A549 treated with Hydrocortisone at 1 μM for 4 hours (cell line): Measurements from ENCODE around the gene BRCA1. TPM values are rescaled to one million over a fixed set of nuclear protein-coding genes. Genes with fewer than 3 reads are reported as not detected.

Source experiments
- total RNA-seq: library from RNA; stranded (reverse); fragments of 200-300 nt; extraction: Qiagen RNA extraction; gene quantifications from 5 replicates; pipeline ENCODE4 v1.2.3, GENCODE V29; 2022

Gene BRCA1
- total RNA-seq: 22.1 to 36.5 TPM (median 24.7 TPM) in 5 replicates

DNA sequence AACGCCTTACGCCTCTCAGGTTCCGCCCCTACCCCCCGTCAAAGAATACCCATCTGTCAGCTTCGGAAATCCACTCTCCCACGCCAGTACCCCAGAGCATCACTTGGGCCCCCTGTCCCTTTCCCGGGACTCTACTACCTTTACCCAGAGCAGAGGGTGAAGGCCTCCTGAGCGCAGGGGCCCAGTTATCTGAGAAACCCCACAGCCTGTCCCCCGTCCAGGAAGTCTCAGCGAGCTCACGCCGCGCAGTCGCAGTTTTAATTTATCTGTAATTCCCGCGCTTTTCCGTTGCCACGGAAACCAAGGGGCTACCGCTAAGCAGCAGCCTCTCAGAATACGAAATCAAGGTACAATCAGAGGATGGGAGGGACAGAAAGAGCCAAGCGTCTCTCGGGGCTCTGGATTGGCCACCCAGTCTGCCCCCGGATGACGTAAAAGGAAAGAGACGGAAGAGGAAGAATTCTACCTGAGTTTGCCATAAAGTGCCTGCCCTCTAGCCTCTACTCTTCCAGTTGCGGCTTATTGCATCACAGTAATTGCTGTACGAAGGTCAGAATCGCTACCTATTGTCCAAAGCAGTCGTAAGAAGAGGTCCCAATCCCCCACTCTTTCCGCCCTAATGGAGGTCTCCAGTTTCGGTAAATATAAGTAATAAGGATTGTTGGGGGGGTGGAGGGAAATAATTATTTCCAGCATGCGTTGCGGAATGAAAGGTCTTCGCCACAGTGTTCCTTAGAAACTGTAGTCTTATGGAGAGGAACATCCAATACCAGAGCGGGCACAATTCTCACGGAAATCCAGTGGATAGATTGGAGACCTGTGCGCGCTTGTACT, at the start of gene BRCA1:
TSS of gene BRCA1 (minus strand) at position 232 of the 834 bp plus-strand sequence. CDS start 1,268 bp downstream, outside the sequence.

GRCh38 chr17:43170766-43171585, 45.8 kb upstream of the BRCA1 start, which contains the start of gene NBR1:
Gene NBR1 (plus strand): TSS chr17:43171214. CDS start chr17:43175800, 4,586 bp downstream.

GRCh38 chr17:43024407-43025289, 100.5 kb downstream of the BRCA1 start, which contains the start of gene RND2:
Gene RND2 (plus strand): TSS chr17:43025231. CDS start chr17:43025348, 117 bp downstream.

GRCh38 chr17:43021741-43022512, 103.2 kb downstream of the BRCA1 start, which contains the start of gene VAT1:
Gene VAT1 (minus strand): TSS chr17:43022385. CDS start chr17:43022322, 63 bp downstream.

DNA sequence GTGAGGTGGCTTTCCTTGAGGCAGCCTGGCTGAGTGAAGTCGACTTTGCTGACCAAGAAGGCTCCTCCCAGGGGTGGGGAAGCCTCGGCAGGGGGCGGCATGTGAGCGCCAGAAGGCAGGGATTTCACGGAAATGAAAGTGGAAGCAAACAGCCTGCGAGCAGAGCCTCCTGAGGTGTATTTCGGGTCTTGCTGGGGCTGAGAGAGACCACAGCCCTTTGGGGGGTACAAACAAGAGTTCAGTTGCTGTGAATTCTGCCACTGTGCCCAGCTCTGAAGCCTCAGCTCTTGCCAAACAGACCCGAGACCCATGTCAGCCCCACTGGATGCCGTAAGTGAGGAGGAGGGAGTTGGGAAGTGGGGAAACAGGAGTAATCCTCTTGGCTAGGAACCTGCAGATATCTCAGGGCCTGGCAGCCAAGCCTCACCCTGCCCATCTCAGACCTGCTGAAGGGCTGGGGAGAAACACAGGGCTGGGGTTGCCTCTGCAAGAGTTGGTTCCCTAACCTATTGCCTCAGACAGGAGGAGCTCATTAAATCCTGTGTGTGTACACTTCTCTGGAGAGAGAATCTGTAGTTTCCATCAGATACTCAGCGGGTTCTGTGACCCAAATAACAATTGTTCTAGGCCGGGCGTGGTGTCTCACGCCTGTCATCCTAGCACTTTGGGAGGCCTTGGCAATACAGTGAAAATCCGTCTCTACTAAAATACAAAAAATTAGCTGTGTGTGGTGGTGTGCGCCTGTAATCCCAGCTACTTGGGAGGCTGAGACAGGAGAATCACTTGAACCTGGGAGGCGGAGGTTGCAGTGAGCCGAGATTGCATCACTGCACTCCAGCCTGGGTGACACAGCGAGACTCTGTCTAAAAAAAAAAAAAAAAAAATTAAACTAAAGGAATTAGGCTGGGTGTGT, 118.3 kb downstream of the BRCA1 start, which contains the start of gene IFI35:
TSS of gene IFI35 (plus strand) at position 146 of the 913 bp plus-strand sequence. CDS start at position 310, 164 bp downstream.

GRCh38 chr17:42997984-42998938, 126.9 kb downstream of the BRCA1 start, which contains the start of gene RPL27:
Gene RPL27 (plus strand): TSS chr17:42998419. CDS start chr17:42998751, 332 bp downstream.

Other genes starting within 250 kb of the BRCA1 start
- 0.14 TPM in 1 of 5 replicates, not detected in the others for gene G6PC1, start 224.6 kb downstream of the BRCA1 start, total RNA-seq
- gene AARSD1, start 160.9 kb downstream of the BRCA1 start, total RNA-seq: 52.7 to 63.5 TPM (median 56.9 TPM) in 5 replicates
- gene PTGES3L, start 145.3 kb downstream of the BRCA1 start, total RNA-seq: 0.95 to 1.4 TPM (median 1.1 TPM) in 5 replicates
- gene RUNDC1, start 144.8 kb downstream of the BRCA1 start, total RNA-seq: 19.7 to 22.3 TPM (median 21.1 TPM) in 5 replicates
- gene RPL27, start 126.9 kb downstream of the BRCA1 start, total RNA-seq: 2,950 to 3,217 TPM (median 3,086 TPM) in 5 replicates
- gene IFI35, start 118.6 kb downstream of the BRCA1 start, total RNA-seq: 15.8 to 21.1 TPM (median 18.4 TPM) in 5 replicates
- gene VAT1, start 103.0 kb downstream of the BRCA1 start, total RNA-seq: 230 to 245 TPM (median 244 TPM) in 5 replicates
- 0.07 to 0.22 TPM (median 0.15 TPM) in 5 replicates for gene RND2, start 100.1 kb downstream of the BRCA1 start, total RNA-seq
- 30.9 to 51.4 TPM (median 39.8 TPM) in 5 replicates for gene NBR1, start 45.9 kb upstream of the BRCA1 start, total RNA-seq
- gene TMEM106A, start 86.5 kb upstream of the BRCA1 start, total RNA-seq: 0.76 to 1.5 TPM (median 1.1 TPM) in 5 replicates
- gene CCDC200, start 103.3 kb upstream of the BRCA1 start, total RNA-seq: 0.12 TPM in 1 of 5 replicates, not detected in the others
- gene RNU2-1, start 108.6 kb upstream of the BRCA1 start, total RNA-seq: not detected in 5 replicates